GM20000 (cell line): ENCODE results near the gene ADAMTSL1.

Source experiments
- DNase-seq: peaks from one replicate; pipeline ENCODE4 v3.0.0; 2012; ENCODE audit warnings: low spot score
- TF ChIP-seq, protein P1 (sequence below): IDR thresholded peaks from 2 replicates; pipeline ENCODE4 v1.5.1; 2012; ENCODE audit warnings: mild to moderate bottlenecking, control low read depth; ENCODE audit errors: extremely low read depth, missing control alignments

The ADAMTSL1 gene

DNA sequence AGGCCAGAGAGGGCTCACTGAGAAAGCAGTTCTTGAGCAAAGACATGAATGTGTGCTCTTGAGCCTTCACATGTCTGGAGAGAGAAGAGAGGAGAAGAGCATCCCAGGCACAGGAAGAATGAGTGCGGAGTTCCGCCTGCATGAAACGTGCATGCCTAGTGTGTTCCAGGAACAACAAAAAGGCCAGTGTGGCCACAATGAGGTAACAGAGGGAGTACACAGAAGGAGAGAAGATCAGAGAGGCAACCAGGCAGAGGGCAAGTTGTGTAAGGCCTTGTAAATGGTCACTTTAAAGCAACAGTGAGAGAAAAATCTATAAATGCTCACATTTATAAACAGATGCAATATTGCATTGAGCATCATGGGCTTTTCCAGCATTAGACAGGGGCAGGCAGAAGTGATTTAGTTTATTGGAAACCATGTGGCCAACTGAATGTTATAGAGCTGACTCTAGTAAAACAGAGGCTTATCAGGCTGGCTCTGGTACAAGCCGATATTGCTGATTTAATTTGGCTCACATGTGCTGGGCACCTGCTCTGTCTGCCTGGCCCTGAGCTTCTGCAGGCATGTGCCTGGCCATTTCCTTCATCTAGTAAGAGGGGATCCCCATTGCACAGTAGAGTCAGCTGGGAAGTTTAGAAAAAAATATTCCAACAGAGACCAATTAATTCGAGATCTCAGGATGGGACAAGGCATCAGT is 373.8 kb downstream of the ADAMTSL1 start:
- no peak for DNase-seq
- TF ChIP-seq, protein P1, sequence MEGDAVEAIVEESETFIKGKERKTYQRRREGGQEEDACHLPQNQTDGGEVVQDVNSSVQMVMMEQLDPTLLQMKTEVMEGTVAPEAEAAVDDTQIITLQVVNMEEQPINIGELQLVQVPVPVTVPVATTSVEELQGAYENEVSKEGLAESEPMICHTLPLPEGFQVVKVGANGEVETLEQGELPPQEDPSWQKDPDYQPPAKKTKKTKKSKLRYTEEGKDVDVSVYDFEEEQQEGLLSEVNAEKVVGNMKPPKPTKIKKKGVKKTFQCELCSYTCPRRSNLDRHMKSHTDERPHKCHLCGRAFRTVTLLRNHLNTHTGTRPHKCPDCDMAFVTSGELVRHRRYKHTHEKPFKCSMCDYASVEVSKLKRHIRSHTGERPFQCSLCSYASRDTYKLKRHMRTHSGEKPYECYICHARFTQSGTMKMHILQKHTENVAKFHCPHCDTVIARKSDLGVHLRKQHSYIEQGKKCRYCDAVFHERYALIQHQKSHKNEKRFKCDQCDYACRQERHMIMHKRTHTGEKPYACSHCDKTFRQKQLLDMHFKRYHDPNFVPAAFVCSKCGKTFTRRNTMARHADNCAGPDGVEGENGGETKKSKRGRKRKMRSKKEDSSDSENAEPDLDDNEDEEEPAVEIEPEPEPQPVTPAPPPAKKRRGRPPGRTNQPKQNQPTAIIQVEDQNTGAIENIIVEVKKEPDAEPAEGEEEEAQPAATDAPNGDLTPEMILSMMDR: no peak

- no peak for DNase-seq
- TF ChIP-seq, protein P1: no peak
Observed at GRCh38 chr9:18848657-18849056, 374.7 kb downstream of the ADAMTSL1 start.

DNA sequence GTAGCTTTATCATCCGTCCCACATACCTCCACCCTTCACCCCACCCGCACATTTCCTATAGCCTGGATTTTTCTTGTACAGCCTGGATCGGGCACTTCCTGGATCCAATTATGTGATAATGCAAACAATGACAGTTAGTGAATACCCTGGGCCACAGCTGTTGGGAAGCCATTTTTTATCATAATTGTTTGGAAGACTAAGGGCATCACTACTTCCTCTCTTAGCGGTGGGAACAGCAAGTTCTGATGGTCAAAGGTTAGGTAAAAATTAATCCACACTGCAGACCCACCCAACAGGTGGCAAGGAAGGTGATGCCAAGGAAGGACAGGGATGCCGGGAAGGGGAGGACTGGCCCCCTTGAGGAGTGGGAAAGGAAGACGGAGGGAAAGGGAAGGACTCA is 375.3 kb downstream of the ADAMTSL1 start:
- no peak for DNase-seq
- TF ChIP-seq, protein P1: no peak

DNA sequence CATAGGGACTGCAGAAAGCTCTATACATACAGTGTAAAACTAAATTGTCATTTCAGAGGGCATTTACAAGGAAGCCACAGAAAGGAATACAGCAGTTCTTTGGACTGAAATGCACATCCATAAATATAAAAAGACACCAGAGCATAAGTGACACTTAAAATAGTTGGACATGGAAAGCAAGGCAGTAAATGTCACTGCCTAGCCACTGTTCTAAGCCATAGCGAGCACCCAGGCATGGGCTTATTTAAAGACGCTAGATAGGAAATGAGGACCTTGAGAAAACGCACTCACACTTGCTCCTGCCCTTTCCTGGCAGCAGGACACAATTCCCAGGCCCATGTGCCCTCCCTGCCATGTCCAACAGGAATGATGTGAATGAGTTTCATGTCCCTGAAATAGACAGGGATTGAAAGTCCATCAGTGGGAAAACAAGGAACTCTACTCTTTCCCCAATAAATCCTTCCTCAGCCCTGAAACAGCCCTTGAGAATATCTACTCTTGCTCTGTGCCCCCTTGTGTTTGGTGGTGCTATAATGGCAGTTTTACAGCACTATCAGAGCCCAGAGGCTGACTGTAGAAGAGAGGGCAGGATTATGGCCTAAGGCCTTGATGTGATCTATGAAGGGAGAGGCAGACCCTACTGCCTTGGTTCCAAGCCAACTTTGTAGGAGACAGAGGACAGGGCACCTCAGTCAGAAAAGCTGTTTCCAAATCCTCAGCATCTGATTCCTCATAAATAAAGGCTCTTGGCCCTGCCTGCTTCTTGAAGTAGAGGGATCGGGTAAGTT is 376.1 kb downstream of the ADAMTSL1 start:
- TF ChIP-seq, protein P1: no peak

DNA sequence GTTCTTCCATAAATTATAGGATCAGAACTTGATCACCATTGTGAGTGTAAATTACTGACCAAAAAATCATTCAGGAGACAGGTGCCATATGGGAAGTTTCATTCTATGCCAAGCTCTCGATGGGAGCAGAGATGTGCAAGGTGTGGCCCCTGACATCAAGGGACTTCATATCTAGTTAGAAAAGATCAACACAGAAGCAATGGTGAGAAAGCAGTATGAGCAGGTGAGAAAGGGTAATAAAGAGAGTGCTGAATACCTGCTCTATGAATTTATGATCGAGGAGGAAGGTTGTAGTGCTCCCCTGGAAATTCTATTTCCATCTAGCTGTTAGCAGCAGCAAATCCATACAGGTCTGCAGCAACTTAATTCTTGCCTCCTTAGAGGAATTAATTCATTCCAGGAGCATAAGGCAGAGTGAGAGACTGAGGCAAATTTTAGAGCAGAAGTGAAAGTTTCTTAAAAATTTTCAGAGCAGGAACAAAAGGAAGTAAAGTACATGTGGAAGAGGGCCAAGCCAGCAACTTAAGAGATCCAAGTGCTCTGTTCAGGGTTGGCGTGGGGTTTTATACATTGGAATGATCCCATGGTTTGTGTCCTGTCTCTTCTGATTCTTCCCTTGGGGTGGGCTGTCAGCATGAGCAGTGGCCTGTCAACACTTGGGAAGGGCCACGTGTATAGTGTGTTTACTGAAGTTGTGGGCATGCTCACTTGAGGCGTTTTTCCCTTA is 377.3 kb downstream of the ADAMTSL1 start:
- DNase-seq: no peak

More for the DNA sequence above, 376.1 kb downstream of the ADAMTSL1 start:
- DNase-seq: no peak

GRCh38 chr9:18855656-18856055 is 381.7 kb downstream of the ADAMTSL1 start:
- no peak for DNase-seq
- TF ChIP-seq, protein P1: no peak

More for the DNA sequence above, 377.3 kb downstream of the ADAMTSL1 start:
- TF ChIP-seq, protein P1: no peak

DNA sequence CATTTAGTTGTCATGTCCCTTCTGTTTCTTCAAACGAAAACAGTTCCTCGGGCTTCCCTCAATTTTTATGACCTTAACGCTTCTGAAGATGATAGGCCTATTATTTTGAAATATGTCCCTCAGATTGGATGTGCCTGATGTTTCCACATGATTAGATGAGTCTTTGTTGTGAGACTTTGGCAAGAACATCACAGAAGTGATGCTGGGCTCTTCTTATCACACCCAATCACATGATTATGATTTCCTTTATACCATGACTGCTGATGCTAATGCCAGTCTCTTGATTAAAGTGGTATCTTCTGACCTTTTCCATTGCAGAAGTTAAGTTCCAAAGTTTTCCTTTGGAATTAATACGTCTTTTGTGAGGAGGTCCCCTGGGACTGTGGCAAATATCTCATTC is 383.4 kb downstream of the ADAMTSL1 start:
- no peak for DNase-seq
- TF ChIP-seq, protein P1: no peak
